Subcutaneous abdominal adipose tissue (tissue), 5 donors: ENCODE data around the gene PJA2.

Experiments
- H3K27ac ChIP-seq: one replicate; pipeline ENCODE4 v1.7.0; 2013; ENCODE audit warnings: low read depth, mild to moderate bottlenecking, inconsistent platforms, low read length, moderate library complexity
- H3K27me3 ChIP-seq, 5 donors: one replicate each; pipeline ENCODE4 v1.7.0; 2013; ENCODE audit warnings: low read length in 5 of 5, inconsistent platforms in 1 of 5; ENCODE audit not compliant: control insufficient read depth in 5 of 5, insufficient read depth in 4 of 5
- H3K36me3 ChIP-seq, 5 donors: one replicate each; pipeline ENCODE4 v1.7.0; 2013; ENCODE audit warnings: low read length in 5 of 5; ENCODE audit not compliant: control insufficient read depth in 5 of 5, insufficient read depth in 5 of 5
- H3K4me1 ChIP-seq, 5 donors: one replicate each; pipeline ENCODE4 v1.7.0; 2013; ENCODE audit warnings: low read length in 5 of 5, mild to moderate bottlenecking in 3 of 5, moderate library complexity in 1 of 5; ENCODE audit not compliant: control insufficient read depth in 5 of 5, insufficient read depth in 5 of 5
- H3K4me3 ChIP-seq, 5 donors: one replicate each; pipeline ENCODE4 v1.7.0; 2013; ENCODE audit warnings: low read length in 5 of 5, low read depth in 1 of 5
- H3K9ac ChIP-seq, 5 donors: one replicate each; pipeline ENCODE4 v1.7.0; 2013; ENCODE audit warnings: low read length in 5 of 5, mild to moderate bottlenecking in 4 of 5, moderate library complexity in 3 of 5
- H3K9me3 ChIP-seq, 5 donors: one replicate each; pipeline ENCODE4 v1.7.0; 2013; ENCODE audit warnings: low read length in 5 of 5; ENCODE audit not compliant: control insufficient read depth in 5 of 5
- donor health status: healthy.
- donor health status: healthy.
- donor health status: healthy.
- donor health status: healthy.
- donor health status: healthy.

PJA2 gene

GRCh38 chr5:109410389-109411148 is 795 bp upstream of the PJA2 start:
- Histone ChIP-seq H3K27ac (peak overlapping the region; percentile 97), H3K9me3 (no peaks in the 10 kb centered on the region), H3K36me3 (no peaks in the 10 kb centered on the region), H3K9ac (peak overlapping the region; percentile 75 to 95 (median 89)), H3K4me3 (peak overlapping the region; percentile 86 to 97 (median 92)), H3K4me1 (peaks cover 2 to 44% (median 31%) of the 10 kb centered on the region in 5 donors), H3K27me3 (no peaks in the 10 kb centered on the region)

GRCh38 chr5:109408991-109409843 is 557 bp downstream of the PJA2 start:
- Histone ChIP-seq H3K36me3 (no peaks in the 10 kb centered on the region), H3K9ac (peak overlapping the region; percentile 79 to 98 (median 97)), H3K9me3 (peaks cover 0 to 3% (median 0%) of the 10 kb centered on the region in 5 donors), H3K27me3 (no peaks in the 10 kb centered on the region), H3K4me3 (peak overlapping the region; percentile 92 to 98 (median 96)), H3K4me1 (peaks cover 2 to 44% (median 31%) of the 10 kb centered on the region in 5 donors), H3K27ac (peak overlapping the region; percentile 97)

GRCh38 chr5:109407913-109408312 is 1.9 kb downstream of the PJA2 start:
- H3K27me3 ChIP-seq: no peaks in the 10 kb centered on the region
- peak overlapping the region; percentile 97 for H3K27ac ChIP-seq
- no peaks in the 10 kb centered on the region for H3K36me3 ChIP-seq
- H3K4me3 ChIP-seq: peak overlapping the region in 4 of 5 donors; percentile 92 to 97 (median 96)
- peak overlapping the region in 4 of 5 donors; percentile 95 to 98 (median 97) for H3K9ac ChIP-seq
- H3K9me3 ChIP-seq: peaks cover 0 to 3% (median 0%) of the 10 kb centered on the region in 5 donors
- peaks cover 2 to 40% (median 31%) of the 10 kb centered on the region in 5 donors for H3K4me1 ChIP-seq

- Histone ChIP-seq H3K27ac (peak overlapping the region; percentile 97), H3K4me3 (no peak overlapping the region), H3K27me3 (no peaks in the 10 kb centered on the region), H3K4me1 (peaks cover 2 to 44% (median 30%) of the 10 kb centered on the region in 5 donors), H3K9me3 (peaks cover 0 to 3% (median 0%) of the 10 kb centered on the region in 5 donors), H3K9ac (peak overlapping the region in 1 of 5 donors; percentile 24), H3K36me3 (no peaks in the 10 kb centered on the region)
These were observed 3.1 kb downstream of the PJA2 start for GRCh38 chr5:109406719-109407118.

- H3K36me3 ChIP-seq: peaks cover 0 to 3% (median 0%) of the 10 kb centered on the region in 5 donors
- H3K4me3 ChIP-seq: no peak overlapping the region
- H3K27me3 ChIP-seq: no peaks in the 10 kb centered on the region
- peaks cover 0 to 3% (median 0%) of the 10 kb centered on the region in 5 donors for H3K9me3 ChIP-seq
- no peak overlapping the region for H3K9ac ChIP-seq
- peaks cover 0 to 38% (median 22%) of the 10 kb centered on the region in 5 donors for H3K4me1 ChIP-seq
- H3K27ac ChIP-seq: no peak overlapping the region
These were observed 5.3 kb downstream of the PJA2 start for GRCh38 chr5:109404428-109404960.

GRCh38 chr5:109403469-109403868 is 6.3 kb downstream of the PJA2 start:
- Histone ChIP-seq H3K27me3 (no peaks in the 10 kb centered on the region), H3K9ac (no peak overlapping the region), H3K4me1 (peaks cover 0 to 35% (median 24%) of the 10 kb centered on the region in 5 donors), H3K9me3 (peaks cover 0 to 3% (median 0%) of the 10 kb centered on the region in 5 donors), H3K4me3 (no peak overlapping the region), H3K27ac (no peak overlapping the region), H3K36me3 (peaks cover 0 to 3% (median 0%) of the 10 kb centered on the region in 5 donors)

GRCh38 chr5:109399092-109399759 is 10.5 kb downstream of the PJA2 start:
- H3K4me3 ChIP-seq: no peak overlapping the region
- H3K27ac ChIP-seq: no peak overlapping the region
- H3K36me3 ChIP-seq: peaks cover 0 to 3% (median 0%) of the 10 kb centered on the region in 5 donors
- H3K9me3 ChIP-seq: peaks cover 0 to 3% (median 0%) of the 10 kb centered on the region in 5 donors
- no peak overlapping the region for H3K9ac ChIP-seq
- no peaks in the 10 kb centered on the region for H3K27me3 ChIP-seq
- peaks cover 0 to 18% (median 12%) of the 10 kb centered on the region in 5 donors for H3K4me1 ChIP-seq

GRCh38 chr5:109396965-109397364 is 12.8 kb downstream of the PJA2 start:
- no peaks in the 10 kb centered on the region for H3K27me3 ChIP-seq
- H3K4me1 ChIP-seq: peaks cover 0 to 17% (median 8%) of the 10 kb centered on the region in 5 donors
- H3K27ac ChIP-seq: no peak overlapping the region
- H3K9me3 ChIP-seq: peaks cover 0 to 3% (median 0%) of the 10 kb centered on the region in 5 donors
- H3K4me3 ChIP-seq: no peak overlapping the region
- peaks cover 0 to 3% (median 0%) of the 10 kb centered on the region in 5 donors for H3K36me3 ChIP-seq
- no peak overlapping the region for H3K9ac ChIP-seq

- H3K9me3 ChIP-seq: no peaks in the 10 kb centered on the region
- peaks cover 0 to under 1% (median 0%) of the 10 kb centered on the region in 5 donors for H3K36me3 ChIP-seq
- no peak overlapping the region for H3K9ac ChIP-seq
- H3K27me3 ChIP-seq: no peaks in the 10 kb centered on the region
- no peak overlapping the region for H3K4me3 ChIP-seq
- peaks cover 0 to 13% (median 6%) of the 10 kb centered on the region in 5 donors for H3K4me1 ChIP-seq
- no peak overlapping the region for H3K27ac ChIP-seq
These were observed 15.0 kb downstream of the PJA2 start for GRCh38 chr5:109394806-109395205.
